Stomach smooth muscle (tissue), 2 donors: Measurements from ENCODE around the gene MEF2C.

ENCODE experiments used
- H3K27ac ChIP-seq: one replicate; pipeline ENCODE4 v1.7.0; 2013; ENCODE audit warnings: mild to moderate bottlenecking, low read length, inconsistent platforms
- H3K27me3 ChIP-seq, 2 donors: one replicate each; pipeline ENCODE4 v1.7.0; 2013; ENCODE audit warnings: low read length in 2 of 2; ENCODE audit not compliant: insufficient read depth in 2 of 2, control insufficient read depth in 1 of 2
- H3K36me3 ChIP-seq, 2 donors: one replicate each; pipeline ENCODE4 v1.7.0; 2013; ENCODE audit warnings: low read length in 2 of 2; ENCODE audit not compliant: control insufficient read depth in 2 of 2, insufficient read depth in 2 of 2
- H3K4me1 ChIP-seq: one replicate; pipeline ENCODE4 v1.7.0; 2013; ENCODE audit warnings: low read length; ENCODE audit not compliant: control insufficient read depth, insufficient read depth
- H3K4me3 ChIP-seq, 2 donors: one replicate each; pipeline ENCODE4 v1.7.0; 2013; ENCODE audit warnings: low read length in 2 of 2
- H3K9ac ChIP-seq, 2 donors: one replicate each; pipeline ENCODE4 v1.7.0; 2013; ENCODE audit warnings: low read length in 2 of 2, mild to moderate bottlenecking in 1 of 2
- H3K9me3 ChIP-seq, 2 donors: one replicate each; pipeline ENCODE4 v1.7.0; 2013; ENCODE audit warnings: low read length in 2 of 2; ENCODE audit not compliant: control insufficient read depth in 2 of 2
- donor health status: healthy.
- donor health status: Pancreatic carcinoma.

The MEF2C gene

GRCh38 chr5:88819301-88819999 lies 63.5 kb downstream of the MEF2C start:
- Histone ChIP-seq H3K27ac (no peak overlapping the region), H3K36me3 (peaks cover 2 to 4% of the 10 kb centered on the region in 2 donors), H3K27me3 (no peaks in the 10 kb centered on the region), H3K9me3 (no peaks in the 10 kb centered on the region), H3K4me3 (no peak overlapping the region), H3K4me1 (no peaks in the 10 kb centered on the region), H3K9ac (no peak overlapping the region)

- Histone ChIP-seq H3K9me3 (no peaks in the 10 kb centered on the region), H3K27ac (no peak overlapping the region), H3K4me1 (no peaks in the 10 kb centered on the region), H3K36me3 (peaks cover 2 to 4% of the 10 kb centered on the region in 2 donors), H3K27me3 (no peaks in the 10 kb centered on the region), H3K9ac (no peak overlapping the region), H3K4me3 (no peak overlapping the region)
Observed at GRCh38 chr5:88818296-88818695, 64.7 kb downstream of the MEF2C start.

DNA sequence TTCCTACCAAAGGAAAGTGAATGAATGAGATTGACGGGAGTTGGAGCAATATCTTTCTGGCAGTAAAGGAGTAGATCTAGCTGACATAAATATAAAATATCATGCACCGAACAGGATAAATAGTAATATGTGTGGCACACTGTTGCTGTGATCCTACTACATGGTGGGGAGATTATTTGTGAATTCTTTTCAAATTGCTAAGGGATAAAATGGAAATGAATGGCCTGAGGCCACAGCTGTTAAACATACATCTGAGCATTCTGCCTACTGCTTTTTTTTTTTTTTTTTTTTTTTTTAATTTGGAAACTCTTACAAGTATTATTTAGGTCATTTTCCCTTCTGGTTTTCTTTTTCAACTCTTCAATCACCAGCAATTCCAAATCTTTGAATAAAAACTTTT lies 66.8 kb downstream of the MEF2C start:
- Histone ChIP-seq H3K9ac (no peak overlapping the region), H3K9me3 (no peaks in the 10 kb centered on the region), H3K4me3 (no peak overlapping the region), H3K27me3 (no peaks in the 10 kb centered on the region), H3K4me1 (no peaks in the 10 kb centered on the region), H3K36me3 (peaks cover 0 to 2% of the 10 kb centered on the region in 2 donors), H3K27ac (no peak overlapping the region)

DNA sequence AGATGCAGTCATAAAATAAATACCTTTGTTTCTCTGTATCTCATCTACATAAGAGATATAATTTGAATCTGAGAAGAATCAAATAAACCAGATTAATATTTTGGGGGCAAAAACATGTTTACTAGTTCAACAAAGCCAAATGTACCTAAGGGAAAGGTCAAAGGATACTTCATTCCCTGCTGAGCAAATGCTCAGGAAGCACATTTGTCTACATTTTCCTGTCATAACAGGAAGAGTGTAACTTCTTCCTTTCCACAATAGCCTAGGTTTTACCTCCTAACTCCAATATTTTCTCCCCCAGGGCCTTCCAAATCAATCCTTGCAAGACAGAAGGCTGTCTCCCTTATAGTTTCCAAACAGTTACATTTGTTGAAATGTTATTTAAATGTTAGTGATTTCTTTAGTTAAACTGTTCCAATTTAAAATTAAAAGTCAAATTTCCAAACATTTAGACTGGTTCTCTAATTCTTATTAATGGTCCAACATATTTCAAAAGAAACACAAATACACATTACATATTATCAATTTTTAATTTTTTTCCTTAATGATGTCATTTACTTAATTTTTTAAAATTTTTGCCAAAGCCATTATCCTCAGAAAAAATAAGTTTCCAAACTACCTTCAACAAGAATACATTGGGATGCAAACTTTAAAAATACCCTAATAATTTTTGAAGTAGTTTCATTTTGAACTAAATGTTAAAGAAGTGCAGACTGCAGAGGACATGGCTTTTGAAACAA lies 67.8 kb downstream of the MEF2C start:
- no peaks in the 10 kb centered on the region for H3K4me1 ChIP-seq
- H3K36me3 ChIP-seq = peaks cover 0 to 2% of the 10 kb centered on the region in 2 donors
- H3K27ac ChIP-seq = no peak overlapping the region
- no peak overlapping the region for H3K4me3 ChIP-seq
- H3K9me3 ChIP-seq = no peaks in the 10 kb centered on the region
- H3K9ac ChIP-seq = no peak overlapping the region
- no peaks in the 10 kb centered on the region for H3K27me3 ChIP-seq

DNA sequence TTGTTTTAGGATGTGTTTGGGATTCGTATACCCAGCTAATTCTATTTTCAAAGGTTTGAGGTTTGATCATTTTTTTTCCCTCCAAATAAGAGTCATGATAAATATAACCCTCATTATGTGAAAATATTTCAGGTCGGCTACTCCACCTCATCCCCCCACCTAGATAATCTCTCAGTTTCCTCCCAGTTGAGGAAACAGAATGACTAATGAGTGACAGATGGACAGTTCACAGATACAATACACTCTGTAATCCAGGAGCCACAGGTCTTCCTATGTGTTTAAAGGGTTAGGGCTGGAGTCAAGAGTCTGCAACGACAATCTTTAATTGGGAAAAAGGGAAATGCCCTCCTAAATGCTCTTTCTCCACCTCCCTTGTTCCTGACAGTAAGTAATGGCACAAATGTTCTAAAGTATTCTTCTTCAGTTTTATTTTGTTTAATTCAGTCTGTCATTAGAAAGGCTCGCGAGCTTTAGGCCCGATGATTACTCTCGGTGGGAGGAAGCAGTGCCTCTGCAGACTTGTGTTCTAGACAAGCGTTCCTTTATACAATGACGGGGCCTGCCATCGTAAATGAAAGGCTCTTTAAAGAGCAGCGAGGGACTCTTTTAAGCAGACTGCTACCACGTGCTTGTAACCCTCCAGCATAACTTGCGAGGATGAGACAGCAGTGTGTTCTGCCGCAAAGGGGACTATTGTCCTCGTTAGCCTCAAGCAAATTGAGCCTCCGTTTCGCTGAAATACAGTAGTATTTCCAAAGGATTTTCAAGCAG lies 69.0 kb downstream of the MEF2C start:
- Histone ChIP-seq H3K9ac (no peak overlapping the region), H3K36me3 (peaks cover 0 to 2% of the 10 kb centered on the region in 2 donors), H3K27ac (no peak overlapping the region), H3K4me3 (no peak overlapping the region), H3K27me3 (no peaks in the 10 kb centered on the region), H3K9me3 (no peaks in the 10 kb centered on the region), H3K4me1 (no peaks in the 10 kb centered on the region)

DNA sequence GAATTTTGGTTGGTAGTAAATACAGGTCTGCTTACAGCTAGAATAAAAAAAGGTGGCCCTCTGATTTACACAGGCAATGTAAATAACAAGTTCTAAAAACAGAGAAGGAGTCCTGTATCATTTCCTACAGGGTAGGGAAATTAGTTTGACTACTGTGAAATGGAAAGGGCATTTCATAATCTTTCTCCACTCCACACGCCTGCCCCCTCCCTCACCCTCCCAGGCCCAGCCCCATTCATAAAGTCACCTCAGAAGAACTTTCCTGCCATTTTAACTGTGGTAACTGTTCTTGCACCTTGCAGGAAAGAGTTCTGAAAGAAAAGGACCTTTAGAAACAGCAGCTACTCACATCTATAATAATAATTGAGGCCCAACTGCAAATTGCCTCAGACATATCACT lies 69.7 kb downstream of the MEF2C start:
- Histone ChIP-seq H3K27me3 (no peaks in the 10 kb centered on the region), H3K9me3 (no peaks in the 10 kb centered on the region), H3K36me3 (no peaks in the 10 kb centered on the region)

DNA sequence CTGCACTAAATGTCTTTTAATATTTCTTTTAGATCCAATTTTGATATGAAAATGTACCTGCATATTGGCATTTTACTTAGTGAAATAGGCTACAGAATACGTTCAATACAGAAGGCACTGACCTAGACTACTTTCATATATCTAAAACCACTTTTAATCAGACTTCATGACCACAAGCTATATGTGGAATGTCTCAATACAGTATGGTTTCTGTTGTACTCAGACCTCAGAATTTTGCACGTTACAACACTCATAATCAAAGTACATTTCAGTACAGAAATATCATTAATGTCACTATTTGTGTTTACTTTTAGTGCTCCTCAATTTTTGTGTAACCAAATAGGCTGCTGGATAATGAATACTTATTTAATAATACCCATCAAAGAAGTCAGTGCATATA lies 74.8 kb downstream of the MEF2C start:
- Histone ChIP-seq H3K36me3 (peaks cover 4 to 6% of the 10 kb centered on the region in 2 donors), H3K9ac (no peak overlapping the region), H3K4me3 (no peak overlapping the region), H3K4me1 (no peaks in the 10 kb centered on the region), H3K27ac (no peak overlapping the region), H3K9me3 (no peaks in the 10 kb centered on the region), H3K27me3 (no peaks in the 10 kb centered on the region)

More for the DNA sequence above, 69.7 kb downstream of the MEF2C start:
- Histone ChIP-seq H3K27ac (no peak overlapping the region), H3K4me3 (no peak overlapping the region), H3K9ac (no peak overlapping the region), H3K4me1 (no peaks in the 10 kb centered on the region)

DNA sequence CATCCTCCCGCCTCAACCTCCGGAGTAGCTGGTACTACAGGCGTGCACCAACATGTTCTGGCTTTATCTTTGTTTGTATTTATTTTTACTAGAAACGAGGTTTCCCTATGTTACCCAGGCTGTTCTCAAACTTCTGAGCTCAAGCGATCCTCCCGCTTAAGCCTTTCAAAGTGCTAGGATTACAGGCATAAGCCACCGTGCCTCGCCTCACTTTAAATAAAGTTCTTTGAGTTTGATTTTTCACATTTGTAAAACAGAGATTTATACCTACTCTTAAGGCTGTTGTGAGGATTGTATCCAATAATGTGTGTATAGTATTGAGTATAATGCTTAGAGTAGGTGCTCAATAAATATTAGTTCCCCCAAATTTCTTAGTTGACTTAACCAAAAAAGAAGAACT lies 75.7 kb downstream of the MEF2C start:
- H3K9ac ChIP-seq = no peak overlapping the region
- no peak overlapping the region for H3K27ac ChIP-seq
- no peaks in the 10 kb centered on the region for H3K9me3 ChIP-seq
- H3K4me1 ChIP-seq = no peaks in the 10 kb centered on the region
- H3K27me3 ChIP-seq = no peaks in the 10 kb centered on the region
- H3K4me3 ChIP-seq = no peak overlapping the region
- peaks cover 4 to 6% of the 10 kb centered on the region in 2 donors for H3K36me3 ChIP-seq

GRCh38 chr5:88806338-88806737 lies 76.6 kb downstream of the MEF2C start:
- Histone ChIP-seq H3K9ac (no peak overlapping the region), H3K27me3 (no peaks in the 10 kb centered on the region), H3K4me3 (no peak overlapping the region), H3K27ac (no peak overlapping the region), H3K9me3 (no peaks in the 10 kb centered on the region), H3K4me1 (no peaks in the 10 kb centered on the region), H3K36me3 (peaks cover 7 to 12% of the 10 kb centered on the region in 2 donors)

- no peaks in the 10 kb centered on the region for H3K9me3 ChIP-seq
- H3K36me3 ChIP-seq = peaks cover 7 to 14% of the 10 kb centered on the region in 2 donors
- no peaks in the 10 kb centered on the region for H3K27me3 ChIP-seq
- H3K4me3 ChIP-seq = no peak overlapping the region
- no peak overlapping the region for H3K9ac ChIP-seq
- H3K27ac ChIP-seq = no peak overlapping the region
- no peaks in the 10 kb centered on the region for H3K4me1 ChIP-seq
Observed at GRCh38 chr5:88805151-88805784, 77.7 kb downstream of the MEF2C start.
